SH-SY5Y (cell line): ENCODE measurements around the gene RAB5IF.

Experiments
- GATA2 ChIP-seq: IDR thresholded peaks from 2 replicates; pipeline ENCODE4 v1.6.1; 2011; ENCODE audit warnings: mild to moderate bottlenecking, low read depth, low read length
- GATA3 ChIP-seq: IDR thresholded peaks from 2 replicates; pipeline ENCODE4 v1.6.1; 2011; ENCODE audit warnings: low read depth, mild to moderate bottlenecking, low read length, moderate library complexity

RAB5IF gene

GRCh38 chr20:36605399-36606157, at the start of gene RAB5IF:
Gene RAB5IF (plus strand): TSS chr20:36605779. CDS start chr20:36605952, 173 bp downstream.
- TF ChIP-seq GATA2 = no peak
- TF ChIP-seq GATA3 = no peak

GRCh38 chr20:36562724-36563123, 42.9 kb upstream of the RAB5IF start:
- TF ChIP-seq GATA3 (no peak), GATA2 (no peak)

GRCh38 chr20:36563374-36563773, 42.2 kb upstream of the RAB5IF start:
- TF ChIP-seq GATA3 (no peak), GATA2 (no peak)

GRCh38 chr20:36565520-36565919, 40.1 kb upstream of the RAB5IF start:
- TF ChIP-seq GATA3 (no peak), GATA2 (no peak)

- TF ChIP-seq GATA3 = no peak
- no peak for TF ChIP-seq GATA2
Observed at GRCh38 chr20:36569847-36570429, 35.6 kb upstream of the RAB5IF start.

- TF ChIP-seq GATA2 (no peak), GATA3 (no peak)
Observed at GRCh38 chr20:36571564-36572504, 33.7 kb upstream of the RAB5IF start.

- no peak for TF ChIP-seq GATA3
- TF ChIP-seq GATA2 = no peak
Observed at GRCh38 chr20:36572701-36573102, 32.9 kb upstream of the RAB5IF start.

- no peak for TF ChIP-seq GATA2
- no peak for TF ChIP-seq GATA3
Observed at GRCh38 chr20:36573103-36573797, 32.3 kb upstream of the RAB5IF start, which contains the start of gene TGIF2. Gene TGIF2 (plus strand): TSS chr20:36573597. CDS start chr20:36578775, 5,178 bp downstream.

GRCh38 chr20:36573798-36574365, 31.7 kb upstream of the RAB5IF start:
- TF ChIP-seq GATA2 (no peak), GATA3 (no peak)

GRCh38 chr20:36574366-36575135, 31.0 kb upstream of the RAB5IF start:
- no peak for TF ChIP-seq GATA3
- no peak for TF ChIP-seq GATA2

GRCh38 chr20:36576081-36576445, 29.5 kb upstream of the RAB5IF start:
- TF ChIP-seq GATA2 = no peak
- TF ChIP-seq GATA3 = no peak

GRCh38 chr20:36578356-36579041, 27.1 kb upstream of the RAB5IF start:
- TF ChIP-seq GATA3 (no peak), GATA2 (no peak)
